GM21723 (cell line): ENCODE measurements around the gene RNF115.

Experiments
- ATAC-seq: cut with Tn5 transposase; IDR thresholded peaks from one replicate; pipeline ENCODE4 v1.9.1; 2021; ENCODE audit warnings: mild to moderate bottlenecking, moderate library complexity; ENCODE audit not compliant: unreplicated experiment

RNF115 gene

GRCh38 chr1:145707183-145707867 lies 116.6 kb downstream of the RNF115 start, which contains the start of gene PDZK1:
Gene PDZK1, minus strand, starts transcription at chr1:145707368. Its CDS starts 19,347 bp downstream, at chr1:145688021.
- no peak for ATAC-seq

GRCh38 chr1:145706086-145706664 lies 117.7 kb downstream of the RNF115 start:
- ATAC-seq: no peak

GRCh38 chr1:145705622-145706021 lies 118.3 kb downstream of the RNF115 start:
- ATAC-seq: no peak

- no peak for ATAC-seq
These were observed 121.1 kb downstream of the RNF115 start for GRCh38 chr1:145702826-145703225.

- no peak for ATAC-seq
These were observed 121.8 kb downstream of the RNF115 start for GRCh38 chr1:145702052-145702451.

- ATAC-seq: no peak
These were observed 122.5 kb downstream of the RNF115 start for GRCh38 chr1:145701306-145701862.

- ATAC-seq: no peak
These were observed 127.3 kb downstream of the RNF115 start for GRCh38 chr1:145696630-145696960.

- no peak for ATAC-seq
These were observed 127.9 kb downstream of the RNF115 start for GRCh38 chr1:145695821-145696629.

- no peak for ATAC-seq
These were observed 131.0 kb downstream of the RNF115 start for GRCh38 chr1:145692785-145693443.

- ATAC-seq: peak; percentile 78
These were observed 133.0 kb downstream of the RNF115 start for GRCh38 chr1:145690587-145691558.

GRCh38 chr1:145689922-145690321 lies 134.0 kb downstream of the RNF115 start:
- no peak for ATAC-seq

GRCh38 chr1:145688924-145689323 lies 135.0 kb downstream of the RNF115 start:
- no peak for ATAC-seq
